ENCODE measurements around the gene MAP4K3. TPM values are rescaled to one million over a fixed set of nuclear protein-coding genes. Genes with fewer than 3 reads are reported as not detected.
A peak's percentile ranks its signal among the peaks of the same experiment; 100 is the strongest.

Gene MAP4K3
- total RNA-seq, 1 experiment from 2014 or later = 35.5 TPM

DNA sequence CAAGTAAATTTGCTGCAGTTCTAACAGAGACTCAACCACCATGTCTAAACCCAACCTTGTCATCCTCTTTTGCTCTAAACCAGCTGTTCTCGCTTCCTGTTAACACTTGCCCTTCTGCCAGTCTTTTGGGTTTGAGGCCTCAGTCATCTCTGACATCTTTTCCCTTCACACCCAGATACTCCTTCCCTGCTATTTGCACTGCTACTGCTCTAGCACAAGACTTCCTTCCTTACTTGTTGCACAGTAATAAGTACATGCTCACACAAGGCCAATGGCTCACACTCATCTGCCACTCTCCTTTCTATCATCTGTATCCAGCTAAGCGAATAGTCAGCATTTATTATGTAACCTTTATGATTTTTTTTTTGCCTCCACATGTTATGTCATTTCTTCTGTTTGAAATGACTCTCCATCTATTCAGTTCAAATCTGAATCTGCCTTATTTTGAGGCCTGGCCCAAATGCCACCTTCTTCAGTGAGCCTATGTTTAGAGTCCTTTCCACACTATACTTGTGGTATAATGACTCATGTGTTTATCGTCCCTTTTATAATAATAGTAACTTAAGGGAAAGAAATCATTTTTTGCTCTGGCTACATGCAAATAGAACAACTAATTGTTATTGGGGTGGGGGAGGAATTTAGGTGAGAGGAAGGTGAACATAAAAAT lies 170.8 kb downstream of the MAP4K3 start:
- Histone ChIP-seq H3K27ac (ENCODE audit: low read depth, low read length, poor library complexity, severe bottlenecking) (no peak overlapping the region), H3K9me3 (ENCODE audit: low read depth, low read length, poor library complexity, severe bottlenecking) (no peaks in the 10 kb centered on the region), H3K4me3 (ENCODE audit: low read depth, low read length, poor library complexity, severe bottlenecking) (no peak overlapping the region), H3K4me1 (ENCODE audit: insufficient read depth, low read length, poor library complexity, severe bottlenecking) (peaks cover 18% of the 10 kb centered on the region), H3K36me3 (ENCODE audit: insufficient read depth, low read length, poor library complexity, severe bottlenecking) (no peaks in the 10 kb centered on the region), H3K27me3 (replicated peaks; ENCODE audit: insufficient read depth, low read depth, low read length, poor library complexity) (no peaks in the 10 kb centered on the region)
- no peak for DNase-seq (ENCODE audit: low spot score)
- no TSS peak for BruUV-seq (replicated peaks)
- TF ChIP-seq EZH2 (IDR thresholded peaks at IDR 0.05; ENCODE audit: borderline replicate concordance, low read depth, low read length, poor library complexity, severe bottlenecking) (no peak), CTCF (conservative IDR thresholded peaks at IDR 0.05; ENCODE audit: low read depth, low read length) (no peak)
- intact Hi-C loops (cut with micrococcal nuclease; ENCODE audit: unreplicated experiment) = no loop called here
- ChIA-PET CTCF (no interaction called here), POLR2A (ENCODE audit: low non-redundant PET) (no interaction called here)

GRCh38 chr2:39265315-39265714 lies 171.8 kb downstream of the MAP4K3 start:
- CTCF ChIA-PET = no interaction called here
- intact Hi-C loops (cut with micrococcal nuclease; ENCODE audit: unreplicated experiment) = no loop called here
- no peaks in the 10 kb centered on the region for H3K36me3 ChIP-seq (ENCODE audit: insufficient read depth, low read length, poor library complexity, severe bottlenecking)

DNA sequence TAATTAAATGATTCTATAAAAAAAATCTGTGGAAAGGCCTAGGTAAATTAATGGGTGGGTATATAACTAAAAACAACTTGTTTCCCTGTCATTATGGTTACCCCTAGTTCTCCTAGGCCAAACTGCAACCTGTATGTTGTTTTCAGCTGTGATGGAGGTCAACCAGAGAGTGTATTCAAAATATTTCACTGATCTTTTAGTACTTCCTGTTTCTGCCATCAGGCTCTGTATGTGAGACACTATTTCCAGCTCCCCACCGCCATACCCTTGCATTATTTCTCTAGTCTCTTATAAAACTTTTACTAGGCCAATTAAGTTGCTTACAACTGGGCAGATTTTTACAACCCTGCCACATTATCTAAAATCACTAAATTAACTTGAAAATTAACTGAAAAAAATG lies 172.4 kb downstream of the MAP4K3 start:
- peaks cover 18% of the 10 kb centered on the region for H3K4me1 ChIP-seq (ENCODE audit: insufficient read depth, low read length, poor library complexity, severe bottlenecking)
- TF ChIP-seq EZH2 (IDR thresholded peaks at IDR 0.05; ENCODE audit: borderline replicate concordance, low read depth, low read length, poor library complexity, severe bottlenecking) (no peak), CTCF (conservative IDR thresholded peaks at IDR 0.05; ENCODE audit: low read depth, low read length) (no peak)
- intact Hi-C loops (cut with micrococcal nuclease; ENCODE audit: unreplicated experiment) = no loop called here
- CTCF ChIA-PET = no interaction called here
- no peaks in the 10 kb centered on the region for H3K27me3 ChIP-seq (replicated peaks; ENCODE audit: insufficient read depth, low read depth, low read length, poor library complexity)
- POLR2A ChIA-PET (ENCODE audit: low non-redundant PET) = no interaction called here
- peak; percentile 39 for DNase-seq (ENCODE audit: low spot score)
- BruUV-seq (replicated peaks) = no TSS peak
- H3K27ac ChIP-seq (ENCODE audit: low read depth, low read length, poor library complexity, severe bottlenecking) = no peak overlapping the region
- no peaks in the 10 kb centered on the region for H3K9me3 ChIP-seq (ENCODE audit: low read depth, low read length, poor library complexity, severe bottlenecking)
- H3K36me3 ChIP-seq (ENCODE audit: insufficient read depth, low read length, poor library complexity, severe bottlenecking) = no peaks in the 10 kb centered on the region
- H3K4me3 ChIP-seq (ENCODE audit: low read depth, low read length, poor library complexity, severe bottlenecking) = no peak overlapping the region

More at GRCh38 chr2:39265315-39265714, 171.8 kb downstream of the MAP4K3 start:
- TF ChIP-seq EZH2 (IDR thresholded peaks at IDR 0.05; ENCODE audit: borderline replicate concordance, low read depth, low read length, poor library complexity, severe bottlenecking) (no peak), CTCF (conservative IDR thresholded peaks at IDR 0.05; ENCODE audit: low read depth, low read length) (no peak)
- no peaks in the 10 kb centered on the region for H3K9me3 ChIP-seq (ENCODE audit: low read depth, low read length, poor library complexity, severe bottlenecking)
- H3K27ac ChIP-seq (ENCODE audit: low read depth, low read length, poor library complexity, severe bottlenecking) = no peak overlapping the region
- POLR2A ChIA-PET (ENCODE audit: low non-redundant PET) = no interaction called here
- H3K27me3 ChIP-seq (replicated peaks; ENCODE audit: insufficient read depth, low read depth, low read length, poor library complexity) = no peaks in the 10 kb centered on the region
- no TSS peak for BruUV-seq (replicated peaks)
- no peak overlapping the region for H3K4me3 ChIP-seq (ENCODE audit: low read depth, low read length, poor library complexity, severe bottlenecking)
- no peak for DNase-seq (ENCODE audit: low spot score)
- peaks cover 18% of the 10 kb centered on the region for H3K4me1 ChIP-seq (ENCODE audit: insufficient read depth, low read length, poor library complexity, severe bottlenecking)

Measured in A673 (cell line).